Ectodermal cell (in vitro differentiated cells): ENCODE data around the gene PCCA.

ENCODE experiments used
- H3K27ac ChIP-seq: 2 replicates; pipeline ENCODE4 v1.7.0; 2013; ENCODE audit warnings: mild to moderate bottlenecking, low read depth, low read length; ENCODE audit not compliant: insufficient read depth, poor library complexity, severe bottlenecking
- H3K27me3 ChIP-seq: 2 replicates; pipeline ENCODE4 v1.7.0; 2013; ENCODE audit warnings: mild to moderate bottlenecking, low read length; ENCODE audit not compliant: insufficient read depth, control insufficient read depth, poor library complexity, severe bottlenecking
- H3K36me3 ChIP-seq: one replicate; pipeline ENCODE4 v1.7.0; 2013; ENCODE audit warnings: low read length; ENCODE audit not compliant: control insufficient read depth, insufficient read depth
- H3K4me1 ChIP-seq: one replicate; pipeline ENCODE4 v1.7.0; 2013; ENCODE audit warnings: low read length; ENCODE audit not compliant: control insufficient read depth, insufficient read depth
- H3K4me3 ChIP-seq: 2 replicates; pipeline ENCODE4 v1.7.0; 2013; ENCODE audit warnings: low read depth, low read length, control low read depth; ENCODE audit not compliant: insufficient read depth
- H3K9me3 ChIP-seq: 2 replicates; pipeline ENCODE4 v1.7.0; 2013; ENCODE audit warnings: mild to moderate bottlenecking, low read length, moderate library complexity; ENCODE audit not compliant: control insufficient read depth
- WGBS, 2 experiments: methylation state at CpG; one replicate each; pipeline ENCODE4 v1.1.7; 2013; ENCODE audit warnings: missing lambda C conversion rate in 2 of 2; 5-methylcytosine and 5-hydroxymethylcytosine counted together

PCCA gene

GRCh38 chr13:100110269-100110668, 21.4 kb downstream of the PCCA start:
- WGBS, 2 experiments = 98 to 100% methylated on average over 2 of the region's 2 CpGs
- Histone ChIP-seq H3K27ac (no peak overlapping the region), H3K9me3 (no peaks in the 10 kb centered on the region), H3K4me3 (no peak overlapping the region), H3K36me3 (no peaks in the 10 kb centered on the region), H3K4me1 (no peaks in the 10 kb centered on the region), H3K27me3 (no peaks in the 10 kb centered on the region)

- Histone ChIP-seq H3K4me3 (no peak overlapping the region), H3K9me3 (no peaks in the 10 kb centered on the region), H3K4me1 (no peaks in the 10 kb centered on the region), H3K27me3 (no peaks in the 10 kb centered on the region), H3K36me3 (no peaks in the 10 kb centered on the region), H3K27ac (no peak overlapping the region)
- WGBS, 2 experiments = 89 to 92% methylated on average over 6 to 7 of the region's 7 CpGs
Measured at GRCh38 chr13:100112186-100112838, 23.4 kb downstream of the PCCA start.

- H3K27ac ChIP-seq = no peak overlapping the region
- no peaks in the 10 kb centered on the region for H3K36me3 ChIP-seq
- H3K4me1 ChIP-seq = no peaks in the 10 kb centered on the region
- 100% methylated on average over 1 of the region's 1 CpG; no CpG with 5 or more reads in 1 of the 2 experiments for WGBS, 2 experiments
- H3K4me3 ChIP-seq = no peak overlapping the region
- H3K27me3 ChIP-seq = no peaks in the 10 kb centered on the region
- H3K9me3 ChIP-seq = no peaks in the 10 kb centered on the region
Measured at GRCh38 chr13:100115693-100116254, 26.9 kb downstream of the PCCA start.

GRCh38 chr13:100124265-100124664, 35.4 kb downstream of the PCCA start:
- peaks cover 2% of the 10 kb centered on the region for H3K9me3 ChIP-seq
- no peaks in the 10 kb centered on the region for H3K27me3 ChIP-seq
- 84 to 88% methylated on average over 4 of the region's 5 CpGs for WGBS, 2 experiments
- H3K4me1 ChIP-seq = no peaks in the 10 kb centered on the region
- H3K36me3 ChIP-seq = peaks cover 10% of the 10 kb centered on the region
- no peak overlapping the region for H3K27ac ChIP-seq
- H3K4me3 ChIP-seq = no peak overlapping the region

- WGBS, 2 experiments = 87 to 95% methylated on average over 3 to 4 of the region's 4 CpGs
- no peaks in the 10 kb centered on the region for H3K27me3 ChIP-seq
- H3K9me3 ChIP-seq = peaks cover 2% of the 10 kb centered on the region
- H3K4me3 ChIP-seq = no peak overlapping the region
- H3K36me3 ChIP-seq = peaks cover 9% of the 10 kb centered on the region
- no peak overlapping the region for H3K27ac ChIP-seq
- H3K4me1 ChIP-seq = no peaks in the 10 kb centered on the region
Measured at GRCh38 chr13:100125946-100126345, 37.1 kb downstream of the PCCA start.

- WGBS, 2 experiments = 93% methylated on average over 3 of the region's 3 CpGs
- no peaks in the 10 kb centered on the region for H3K4me1 ChIP-seq
- no peaks in the 10 kb centered on the region for H3K9me3 ChIP-seq
- H3K27me3 ChIP-seq = no peaks in the 10 kb centered on the region
- H3K4me3 ChIP-seq = no peak overlapping the region
- H3K27ac ChIP-seq = no peak overlapping the region
- H3K36me3 ChIP-seq = no peaks in the 10 kb centered on the region
Measured at GRCh38 chr13:100128373-100128772, 39.5 kb downstream of the PCCA start.

GRCh38 chr13:100128838-100129237, 39.9 kb downstream of the PCCA start:
- Histone ChIP-seq H3K9me3 (no peaks in the 10 kb centered on the region), H3K27ac (no peak overlapping the region), H3K27me3 (no peaks in the 10 kb centered on the region), H3K4me1 (no peaks in the 10 kb centered on the region), H3K36me3 (no peaks in the 10 kb centered on the region), H3K4me3 (no peak overlapping the region)
- WGBS, 2 experiments = 98 to 99% methylated on average over 2 to 3 of the region's 3 CpGs

GRCh38 chr13:100129605-100130004, 40.7 kb downstream of the PCCA start:
- Histone ChIP-seq H3K9me3 (no peaks in the 10 kb centered on the region), H3K4me3 (no peak overlapping the region), H3K27ac (no peak overlapping the region), H3K27me3 (no peaks in the 10 kb centered on the region), H3K36me3 (no peaks in the 10 kb centered on the region), H3K4me1 (no peaks in the 10 kb centered on the region)
- WGBS, 2 experiments = 52 to 61% methylated on average over 2 of the region's 2 CpGs

GRCh38 chr13:100130092-100130491, 41.2 kb downstream of the PCCA start:
- Histone ChIP-seq H3K4me3 (no peak overlapping the region), H3K4me1 (no peaks in the 10 kb centered on the region)
- WGBS, 2 experiments = 85 to 90% methylated on average over 1 of the region's 1 CpG

GRCh38 chr13:100130930-100131511, 42.1 kb downstream of the PCCA start:
- no peaks in the 10 kb centered on the region for H3K4me1 ChIP-seq
- no peaks in the 10 kb centered on the region for H3K9me3 ChIP-seq
- WGBS, 2 experiments = 91 to 93% methylated on average over 6 of the region's 6 CpGs
- H3K36me3 ChIP-seq = no peaks in the 10 kb centered on the region
- no peaks in the 10 kb centered on the region for H3K27me3 ChIP-seq
- no peak overlapping the region for H3K27ac ChIP-seq
- H3K4me3 ChIP-seq = no peak overlapping the region

More at GRCh38 chr13:100130092-100130491, 41.2 kb downstream of the PCCA start:
- Histone ChIP-seq H3K36me3 (no peaks in the 10 kb centered on the region), H3K9me3 (no peaks in the 10 kb centered on the region), H3K27ac (no peak overlapping the region), H3K27me3 (no peaks in the 10 kb centered on the region)
